Sigmoid colon (tissue), 4 donors: Measurements from ENCODE around the gene MYT1.

Source experiments
- EP300 ChIP-seq, 4 donors: sonication (generic); formaldehyde crosslinking; IDR thresholded peaks; one replicate each; pipeline ENCODE4 v1.6.1; 2017; ENCODE audit warnings: antibody characterized with exemption in 4 of 4
- POLR2A ChIP-seq, 2 donors: fragments of 450-650 bp; IDR thresholded peaks; one replicate each; pipeline ENCODE4 v1.6.1; 2016; ENCODE audit warnings: antibody characterized with exemption in 2 of 2, mild to moderate bottlenecking in 2 of 2, moderate library complexity in 2 of 2
- POLR2AphosphoS5 ChIP-seq, 4 donors: sonication (generic); formaldehyde crosslinking; IDR thresholded peaks; one replicate each; pipeline ENCODE4 v1.6.1; 2017; ENCODE audit warnings: antibody characterized with exemption in 4 of 4
- TF ChIP-seq, protein P1 (sequence below), 4 experiments: fragments of 450-650 bp in 3 of 4; fragments of 200-600 bp in 1 of 4; IDR thresholded peaks; one replicate each; pipeline ENCODE4 v1.5.1; 2016 to 2019; ENCODE audit warnings: antibody characterized with exemption in 4 of 4, mild to moderate bottlenecking in 3 of 4, moderate library complexity in 2 of 4

DNA sequence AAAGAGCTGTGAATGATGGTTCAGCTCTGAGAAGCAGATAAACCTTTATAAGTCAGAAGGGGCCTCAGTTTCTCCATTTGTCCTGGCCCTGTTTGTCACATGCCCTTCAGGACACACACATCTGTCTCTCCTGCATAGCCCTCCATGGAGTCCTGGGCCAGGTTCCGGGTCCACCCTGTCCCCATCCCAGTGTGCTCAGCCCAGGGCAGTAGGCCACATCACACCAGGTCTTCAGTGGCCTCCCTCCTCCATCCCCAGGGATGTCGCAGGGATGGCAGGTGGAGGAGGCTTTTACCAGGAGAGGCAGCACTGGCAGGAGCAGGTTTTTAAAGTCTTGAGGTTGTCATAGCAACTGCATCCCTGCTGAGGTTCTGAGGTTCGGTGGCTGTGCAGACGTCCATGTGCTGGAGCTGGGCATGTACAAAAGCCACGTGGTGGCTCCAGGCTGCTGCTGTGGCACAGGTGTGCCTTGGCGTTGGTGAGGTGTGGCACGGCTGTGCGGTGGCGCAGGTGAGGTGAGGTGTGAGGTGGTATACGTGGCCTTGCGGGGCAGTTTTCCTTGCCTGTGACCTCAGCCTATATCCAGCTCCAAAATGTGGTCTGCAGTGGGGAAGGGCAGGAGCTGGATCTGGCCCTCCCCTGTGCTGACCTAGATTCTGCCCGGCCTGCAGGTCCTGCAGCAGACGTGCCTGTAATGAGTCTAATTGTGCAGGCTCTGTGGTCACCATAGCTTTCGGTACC lies 48.9 kb upstream of the MYT1 start:
- TF ChIP-seq, protein P1, sequence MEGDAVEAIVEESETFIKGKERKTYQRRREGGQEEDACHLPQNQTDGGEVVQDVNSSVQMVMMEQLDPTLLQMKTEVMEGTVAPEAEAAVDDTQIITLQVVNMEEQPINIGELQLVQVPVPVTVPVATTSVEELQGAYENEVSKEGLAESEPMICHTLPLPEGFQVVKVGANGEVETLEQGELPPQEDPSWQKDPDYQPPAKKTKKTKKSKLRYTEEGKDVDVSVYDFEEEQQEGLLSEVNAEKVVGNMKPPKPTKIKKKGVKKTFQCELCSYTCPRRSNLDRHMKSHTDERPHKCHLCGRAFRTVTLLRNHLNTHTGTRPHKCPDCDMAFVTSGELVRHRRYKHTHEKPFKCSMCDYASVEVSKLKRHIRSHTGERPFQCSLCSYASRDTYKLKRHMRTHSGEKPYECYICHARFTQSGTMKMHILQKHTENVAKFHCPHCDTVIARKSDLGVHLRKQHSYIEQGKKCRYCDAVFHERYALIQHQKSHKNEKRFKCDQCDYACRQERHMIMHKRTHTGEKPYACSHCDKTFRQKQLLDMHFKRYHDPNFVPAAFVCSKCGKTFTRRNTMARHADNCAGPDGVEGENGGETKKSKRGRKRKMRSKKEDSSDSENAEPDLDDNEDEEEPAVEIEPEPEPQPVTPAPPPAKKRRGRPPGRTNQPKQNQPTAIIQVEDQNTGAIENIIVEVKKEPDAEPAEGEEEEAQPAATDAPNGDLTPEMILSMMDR (IDR thresholded peaks at IDR 0.05), result no peak
- TF ChIP-seq POLR2A (IDR thresholded peaks at IDR 0.05) (no peak), POLR2AphosphoS5 (IDR thresholded peaks at IDR 0.05) (no peak), EP300 (IDR thresholded peaks at IDR 0.05) (no peak)
